GM12878 (cell line): ENCODE measurements around the gene CCDC15. TPM values are rescaled to one million over a fixed set of nuclear protein-coding genes. Genes with fewer than 3 reads are reported as not detected.

ENCODE experiments used
- ATAC-seq: fragments of 200-7000 bp; cut with Tn5 transposase; 3 replicates; pipeline ENCODE4 v1.9.1; 2020; ENCODE audit warnings: mild to moderate bottlenecking, moderate library complexity
- BruUV-seq: library from RNA; stranded (reverse); fragments of 400-500 nt; replicated peaks from 2 replicates; lab custom pipeline; 2021; lab: Mats Ljungman, UMichigan
- CTCF ChIA-PET: fragments of 300-600 bp; sonication (Branson Sonifier 250); formaldehyde crosslinking; extraction: SDS; loops from one replicate; lab custom pipeline; 2021; ENCODE audit warnings: inconsistent platforms; lab: Yijun Ruan, JAX
- POLR2A ChIA-PET: fragments of 350-600 bp; formaldehyde crosslinking; extraction: SDS; loops from one replicate; lab custom pipeline; 2021; ENCODE audit warnings: inconsistent platforms; lab: Charles Lee
- RAD21 ChIA-PET: fragments of 300-600 bp; sonication (Branson Sonifier 250); formaldehyde crosslinking; loops from one replicate; lab custom pipeline; 2023; ENCODE audit warnings: antibody characterized with exemption; ENCODE audit not compliant: unreplicated experiment; lab: Charles Lee
- SMC1A ChIA-PET: fragments of 300-600 bp; sonication (Branson Sonifier 250); formaldehyde crosslinking; loops from one replicate; lab custom pipeline; 2023; ENCODE audit not compliant: unreplicated experiment, uncharacterized antibody; lab: Charles Lee
- DNase-seq: peaks from one replicate; pipeline ENCODE4 v3.0.0-alpha.2; 2011; ENCODE audit warnings: low read depth, low spot score
- FAIRE-seq: peaks from 3 replicates; lab custom pipeline; 2011; peaks lifted over from hg19 to GRCh38; lab: Jason Lieb, UNC
- H2AFZ ChIP-seq: 2 replicates; pipeline ENCODE4 v1.6.0; 2011; ENCODE audit warnings: low read depth, low read length, control low read depth; ENCODE audit not compliant: control insufficient read depth
- H3K27ac ChIP-seq: 2 replicates; pipeline ENCODE4 v1.5.1; 2011; ENCODE audit warnings: control low read depth; ENCODE audit not compliant: control insufficient read depth, insufficient read depth
- H3K27me3 ChIP-seq, 2 experiments: replicated peaks in 1 of 2; 2 replicates each; pipeline versions ENCODE4 v1.6.0 to v1.6.1; 2011; ENCODE audit warnings: low read length in 1 of 2; ENCODE audit not compliant: control insufficient read depth in 2 of 2, insufficient read depth in 2 of 2
- H3K36me3 ChIP-seq, 2 experiments: 2 replicates each; pipeline ENCODE4 v1.5.1; 2011; ENCODE audit warnings: low read length in 1 of 2; ENCODE audit not compliant: control insufficient read depth in 2 of 2, insufficient read depth in 2 of 2
- H3K4me1 ChIP-seq: 2 replicates; pipeline ENCODE4 v1.6.1; 2011; ENCODE audit warnings: mild to moderate bottlenecking, low read length, moderate library complexity, mixed read lengths; ENCODE audit not compliant: control insufficient read depth, insufficient read depth
- H3K4me2 ChIP-seq: 2 replicates; pipeline ENCODE4 v1.6.0; 2011; ENCODE audit warnings: control low read depth; ENCODE audit not compliant: control insufficient read depth, insufficient read depth
- H3K4me3 ChIP-seq: fragments of 200-600 bp; sonication (generic); 2 replicates; pipeline ENCODE4 v1.5.1; 2016
- H3K79me2 ChIP-seq: 2 replicates; pipeline ENCODE4 v1.6.0; 2011; ENCODE audit warnings: low read length; ENCODE audit not compliant: control insufficient read depth, insufficient read depth
- H3K9ac ChIP-seq: 2 replicates; pipeline ENCODE4 v1.8.0; 2011; ENCODE audit warnings: low read length, control low read depth, mixed read lengths; ENCODE audit not compliant: control insufficient read depth, insufficient read depth
- H3K9me3 ChIP-seq: replicated peaks from 3 replicates; pipeline ENCODE4 v1.5.1; 2011; ENCODE audit warnings: mild to moderate bottlenecking, low read length; ENCODE audit not compliant: control insufficient read depth, insufficient read depth
- H4K20me1 ChIP-seq: 2 replicates; pipeline ENCODE4 v1.6.0; 2011; ENCODE audit not compliant: control insufficient read depth, insufficient read depth
- KDM1A ChIP-seq: fragments of 200-600 bp; sonication (generic); IDR thresholded peaks from 2 replicates; pipeline ENCODE4 v1.6.1; 2016; ENCODE audit warnings: borderline replicate concordance
- MTA3 ChIP-seq: IDR thresholded peaks from 2 replicates; pipeline ENCODE4 v1.6.1; 2012; ENCODE audit warnings: low read length, inconsistent platforms, borderline replicate concordance
- MXI1 ChIP-seq: fragments of 150-350 bp; IDR thresholded peaks from 2 replicates; pipeline ENCODE4 v1.6.1; 2011; ENCODE audit warnings: low read depth, mild to moderate bottlenecking, inconsistent platforms, low read length, improper control_type of control experiment
- MYC ChIP-seq: IDR thresholded peaks from 2 replicates; pipeline ENCODE4 v1.6.1; 2011; ENCODE audit warnings: mild to moderate bottlenecking, low read length, moderate library complexity, inconsistent platforms; ENCODE audit not compliant: insufficient read depth, insufficient replicate concordance, insufficient read length, severe bottlenecking
- NFXL1 ChIP-seq: fragments of 450-650 bp; IDR thresholded peaks from 2 replicates; pipeline ENCODE4 v1.6.1; 2017; ENCODE audit warnings: antibody characterized with exemption, mild to moderate bottlenecking, borderline replicate concordance
- PML ChIP-seq: IDR thresholded peaks from 2 replicates; pipeline ENCODE4 v1.6.1; 2012; ENCODE audit warnings: low read length, inconsistent platforms
- POLR2A ChIP-seq: IDR thresholded peaks from 2 replicates; pipeline ENCODE4 v1.6.1; 2011; ENCODE audit warnings: low read depth, mild to moderate bottlenecking, low read length
- POLR2AphosphoS2 ChIP-seq: IDR thresholded peaks from 2 replicates; pipeline ENCODE4 v1.6.1; 2011; ENCODE audit warnings: low read depth, mild to moderate bottlenecking, low read length, improper control_type of control experiment, moderate library complexity
- RELA ChIP-seq: fragments of 450-650 bp; IDR thresholded peaks from 2 replicates; pipeline ENCODE4 v1.8.0; 2014; ENCODE audit warnings: borderline replicate concordance; ENCODE audit not compliant: partially characterized antibody
- RUNX3 ChIP-seq: IDR thresholded peaks from 2 replicates; pipeline ENCODE4 v1.6.1; 2012; ENCODE audit warnings: low read length, inconsistent platforms
- SMAD1 ChIP-seq: fragments of 450-650 bp; IDR thresholded peaks from 2 replicates; pipeline ENCODE4 v1.6.1; 2018; ENCODE audit warnings: mild to moderate bottlenecking, low read depth; ENCODE audit not compliant: partially characterized antibody
- TARDBP ChIP-seq: IDR thresholded peaks from 2 replicates; pipeline ENCODE4 v1.6.1; 2016; ENCODE audit warnings: borderline replicate concordance
- TCF3 ChIP-seq: IDR thresholded peaks from 2 replicates; pipeline ENCODE4 v1.6.1; 2012; ENCODE audit warnings: low read depth, mild to moderate bottlenecking, low read length, borderline replicate concordance; ENCODE audit not compliant: insufficient read depth
- WRNIP1 ChIP-seq: IDR thresholded peaks from 2 replicates; pipeline ENCODE4 v1.6.1; 2011; ENCODE audit warnings: low read depth, low read length, improper control_type of control experiment, borderline replicate concordance
- ZBED1 ChIP-seq: IDR thresholded peaks from 2 replicates; pipeline ENCODE4 v1.6.1; 2016; ENCODE audit warnings: borderline replicate concordance
- in situ Hi-C: fragments of 300-500 bp; cut with MboI; formaldehyde crosslinking; loops from 9 replicates; pipeline ENCODE4 v1.14.3; 2018; ENCODE audit warnings: mixed read lengths
- intact Hi-C: fragments of 100-400 bp; cut with micrococcal nuclease; formaldehyde crosslinking; loops from one replicate; pipeline ENCODE4 v1.14.2; 2022; ENCODE audit not compliant: unreplicated experiment
- polyA plus RNA-seq, 11 experiments: library from polyadenylated mRNA; depleted of rRNA in 4 of 11; unstranded in 6 of 11; stranded (reverse) in 5 of 11; fragments of >200 nt; fragmentation: Nextera tagmentation in 4 of 11; fragmentation: Illumina TruSeq in 1 of 11; extraction: Ambion mirVana in 4 of 11; extraction: Trizol in 1 of 11; gene quantifications; 1 replicate in 1 of 11; 2 replicates in 10 of 11; pipeline versions ENCODE4 v1.2.1 to v1.2.3, GENCODE V29; 2011 to 2016; ENCODE audit warnings: inconsistent platforms in 2 of 11, missing spikeins in 2 of 11, low read depth in 1 of 11
- total RNA-seq, 4 experiments: library from RNA; depleted of rRNA in 3 of 4; stranded (reverse); fragments of >200 nt in 3 of 4; fragmentation: Illumina TruSeq in 1 of 4; extraction: Trizol in 1 of 4; gene quantifications; 2 replicates each; pipeline versions ENCODE4 v1.2.1 to v1.2.3, GENCODE V29; 2013 to 2021
- TF ChIP-seq, protein P1 (sequence below): IDR thresholded peaks from 2 replicates; pipeline ENCODE4 v1.6.1; 2012; ENCODE audit warnings: mild to moderate bottlenecking, low read depth, low read length
- TF ChIP-seq, protein P2 (sequence below): IDR thresholded peaks from 2 replicates; pipeline ENCODE4 v1.6.1; 2011; ENCODE audit warnings: mild to moderate bottlenecking, low read depth, low read length, moderate library complexity; ENCODE audit not compliant: insufficient replicate concordance

CCDC15 gene
- total and polyA plus RNA-seq, 10 of the 15 experiments (the other 5 are each of a cell fraction or from before 2014, with no cell fraction given), result 2.0 to 5.3 (median 3.3) TPM

DNA sequence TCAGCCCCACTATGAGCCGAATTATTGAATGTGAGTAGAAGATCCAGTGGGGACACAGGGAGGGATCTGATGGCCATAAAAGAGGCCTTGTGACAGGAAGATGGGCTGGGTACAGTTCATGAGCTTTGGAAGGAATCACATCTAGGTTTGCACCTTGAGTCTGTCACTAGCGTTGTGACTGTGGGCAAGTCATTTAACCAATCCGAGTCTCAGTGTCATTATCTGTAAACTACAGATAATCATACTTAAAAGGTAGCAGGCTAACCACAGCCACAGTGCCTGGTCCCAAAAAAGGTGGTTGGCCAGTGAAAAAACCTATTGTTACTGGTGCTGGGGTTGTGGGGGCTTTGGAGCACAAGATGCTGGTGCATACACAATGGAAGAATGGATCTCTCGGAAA is 31.2 kb upstream of the CCDC15 start (continued):
- TF ChIP-seq, protein P1, sequence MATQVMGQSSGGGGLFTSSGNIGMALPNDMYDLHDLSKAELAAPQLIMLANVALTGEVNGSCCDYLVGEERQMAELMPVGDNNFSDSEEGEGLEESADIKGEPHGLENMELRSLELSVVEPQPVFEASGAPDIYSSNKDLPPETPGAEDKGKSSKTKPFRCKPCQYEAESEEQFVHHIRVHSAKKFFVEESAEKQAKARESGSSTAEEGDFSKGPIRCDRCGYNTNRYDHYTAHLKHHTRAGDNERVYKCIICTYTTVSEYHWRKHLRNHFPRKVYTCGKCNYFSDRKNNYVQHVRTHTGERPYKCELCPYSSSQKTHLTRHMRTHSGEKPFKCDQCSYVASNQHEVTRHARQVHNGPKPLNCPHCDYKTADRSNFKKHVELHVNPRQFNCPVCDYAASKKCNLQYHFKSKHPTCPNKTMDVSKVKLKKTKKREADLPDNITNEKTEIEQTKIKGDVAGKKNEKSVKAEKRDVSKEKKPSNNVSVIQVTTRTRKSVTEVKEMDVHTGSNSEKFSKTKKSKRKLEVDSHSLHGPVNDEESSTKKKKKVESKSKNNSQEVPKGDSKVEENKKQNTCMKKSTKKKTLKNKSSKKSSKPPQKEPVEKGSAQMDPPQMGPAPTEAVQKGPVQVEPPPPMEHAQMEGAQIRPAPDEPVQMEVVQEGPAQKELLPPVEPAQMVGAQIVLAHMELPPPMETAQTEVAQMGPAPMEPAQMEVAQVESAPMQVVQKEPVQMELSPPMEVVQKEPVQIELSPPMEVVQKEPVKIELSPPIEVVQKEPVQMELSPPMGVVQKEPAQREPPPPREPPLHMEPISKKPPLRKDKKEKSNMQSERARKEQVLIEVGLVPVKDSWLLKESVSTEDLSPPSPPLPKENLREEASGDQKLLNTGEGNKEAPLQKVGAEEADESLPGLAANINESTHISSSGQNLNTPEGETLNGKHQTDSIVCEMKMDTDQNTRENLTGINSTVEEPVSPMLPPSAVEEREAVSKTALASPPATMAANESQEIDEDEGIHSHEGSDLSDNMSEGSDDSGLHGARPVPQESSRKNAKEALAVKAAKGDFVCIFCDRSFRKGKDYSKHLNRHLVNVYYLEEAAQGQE, result no peak

DNA sequence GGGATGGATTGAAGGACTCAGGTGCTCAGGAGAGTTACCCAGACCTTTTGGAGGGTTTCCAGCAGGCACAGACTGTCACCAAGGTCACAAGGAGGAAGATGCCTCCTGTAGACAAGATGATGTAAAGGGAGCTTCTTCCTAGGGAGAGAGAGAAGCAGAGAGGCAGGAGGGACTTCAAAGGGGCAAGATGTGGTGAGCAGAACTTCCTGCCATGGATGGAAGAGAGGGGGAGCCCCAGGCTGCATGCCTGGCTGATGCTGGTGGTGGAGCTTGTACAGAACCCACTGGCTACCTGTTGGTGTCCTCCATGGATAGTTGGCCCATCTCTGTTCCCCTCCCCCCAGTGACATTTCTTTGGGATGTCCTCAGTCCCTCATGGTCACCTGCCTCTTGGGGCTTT is 30.7 kb upstream of the CCDC15 start:
- intact Hi-C loops, result no loop called here
- no peaks in the 10 kb centered on the region for H3K9me3 ChIP-seq
- H3K27ac ChIP-seq, result no peak overlapping the region
- no peaks in the 10 kb centered on the region for H3K79me2 ChIP-seq
- H2AFZ ChIP-seq, result no peak overlapping the region
- H3K9ac ChIP-seq, result no peak overlapping the region
- ATAC-seq (no peak), FAIRE-seq (no peak), DNase-seq (no peak)
- no TSS peak for BruUV-seq
- TF ChIP-seq SMAD1 (no peak), RUNX3 (no peak), ZBED1 (no peak), MTA3 (no peak), KDM1A (no peak), RELA (no peak), PML (no peak), POLR2AphosphoS2 (no peak), MYC (no peak), MXI1 (no peak), TCF3 (no peak), POLR2A (no peak), NFXL1 (no peak), TARDBP (no peak), WRNIP1 (no peak)
- TF ChIP-seq, protein P2, sequence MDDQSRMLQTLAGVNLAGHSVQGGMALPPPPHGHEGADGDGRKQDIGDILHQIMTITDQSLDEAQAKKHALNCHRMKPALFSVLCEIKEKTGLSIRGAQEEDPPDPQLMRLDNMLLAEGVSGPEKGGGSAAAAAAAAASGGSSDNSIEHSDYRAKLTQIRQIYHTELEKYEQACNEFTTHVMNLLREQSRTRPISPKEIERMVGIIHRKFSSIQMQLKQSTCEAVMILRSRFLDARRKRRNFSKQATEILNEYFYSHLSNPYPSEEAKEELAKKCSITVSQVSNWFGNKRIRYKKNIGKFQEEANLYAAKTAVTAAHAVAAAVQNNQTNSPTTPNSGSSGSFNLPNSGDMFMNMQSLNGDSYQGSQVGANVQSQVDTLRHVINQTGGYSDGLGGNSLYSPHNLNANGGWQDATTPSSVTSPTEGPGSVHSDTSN, result no peak
- ChIA-PET POLR2A (no interaction called here), RAD21 (no interaction called here), CTCF (interaction anchor here (0.9 kb wide), 1 partner anchor 168 kb away, joined by 4 read pairs; no protein-coding TSS in a partner anchor), SMC1A (interaction anchor here (1.2 kb wide), 1 partner anchor 30 kb away, joined by 3 read pairs; the partner anchor contains the start of gene CCDC15)
- no peaks in the 10 kb centered on the region for H4K20me1 ChIP-seq
- H3K4me1 ChIP-seq, result no peaks in the 10 kb centered on the region
- peaks cover 0 to 2% of the 10 kb centered on the region in 2 experiments; a peak in 1 of 4 replicates for H3K27me3 ChIP-seq
- H3K36me3 ChIP-seq, result no peaks in the 10 kb centered on the region
- in situ Hi-C loops, result no loop called here
- H3K4me3 ChIP-seq, result no peak overlapping the region
- no peak overlapping the region for H3K4me2 ChIP-seq
